ENCODE measurements around the gene MYO1B. TPM values are rescaled to one million over a fixed set of nuclear protein-coding genes. Genes with fewer than 3 reads are reported as not detected.

MYO1B gene
- total RNA-seq, 2 donors from 2014 or later = 6.3 to 9.3 TPM

- no peaks in the 10 kb centered on the region for H3K36me3 Mint-ChIP-seq
- no peak for ATAC-seq
- no peaks in the 10 kb centered on the region for H3K9me3 Mint-ChIP-seq
- H3K27me3 Mint-ChIP-seq = no peaks in the 10 kb centered on the region
- H3K4me3 Mint-ChIP-seq = no peak overlapping the region
- DNase-seq (ENCODE audit: low spot score) = no peak
- H3K4me1 Mint-ChIP-seq (ENCODE audit: low read depth in 2 of 2) = no peaks in the 10 kb centered on the region
- H3K27ac Mint-ChIP-seq = no peak overlapping the region
These were observed 10.8 kb upstream of the MYO1B start for GRCh38 chr2:191234376-191234775.

GRCh38 chr2:191240871-191241270 is 4.3 kb upstream of the MYO1B start:
- Mint-ChIP-seq H3K36me3 (no peaks in the 10 kb centered on the region), H3K27me3 (peaks cover 7 to 9% of the 10 kb centered on the region in 2 donors), H3K4me3 (no peak overlapping the region), H3K27ac (no peak overlapping the region), H3K4me1 (ENCODE audit: low read depth in 2 of 2) (no peaks in the 10 kb centered on the region), H3K9me3 (peaks cover 4% of the 10 kb centered on the region)
- DNase-seq (ENCODE audit: low spot score) (no peak), ATAC-seq (no peak)

- ATAC-seq = no peak
- Mint-ChIP-seq H3K4me1 (ENCODE audit: low read depth in 2 of 2) (peaks cover 3 to 4% of the 10 kb centered on the region in 2 donors), H3K36me3 (no peaks in the 10 kb centered on the region), H3K27ac (no peak overlapping the region), H3K27me3 (peaks cover 11 to 12% of the 10 kb centered on the region in 2 donors), H3K9me3 (peaks cover 4% of the 10 kb centered on the region), H3K4me3 (no peak overlapping the region)
- no peak for DNase-seq (ENCODE audit: low spot score)
These were observed 3.8 kb upstream of the MYO1B start for GRCh38 chr2:191241418-191241817.

GRCh38 chr2:191243154-191243553 is 2.0 kb upstream of the MYO1B start:
- H3K27me3 Mint-ChIP-seq = peaks cover 26 to 27% of the 10 kb centered on the region in 2 donors
- no peak overlapping the region for H3K27ac Mint-ChIP-seq
- DNase-seq (ENCODE audit: low spot score) = no peak
- H3K4me1 Mint-ChIP-seq (ENCODE audit: low read depth in 2 of 2) = peaks cover 10 to 17% of the 10 kb centered on the region in 2 donors
- H3K4me3 Mint-ChIP-seq = no peak overlapping the region
- ATAC-seq = no peak
- no peaks in the 10 kb centered on the region for H3K36me3 Mint-ChIP-seq
- peaks cover 4% of the 10 kb centered on the region for H3K9me3 Mint-ChIP-seq

- Mint-ChIP-seq H3K4me1 (ENCODE audit: low read depth in 2 of 2) (peaks cover 10 to 17% of the 10 kb centered on the region in 2 donors), H3K9me3 (peaks cover 4% of the 10 kb centered on the region), H3K27me3 (peaks cover 26 to 27% of the 10 kb centered on the region in 2 donors), H3K27ac (no peak overlapping the region), H3K4me3 (peak overlapping the region; percentile 41), H3K36me3 (no peaks in the 10 kb centered on the region)
- ATAC-seq = no peak
- DNase-seq (ENCODE audit: low spot score) = no peak
These were observed 854 bp upstream of the MYO1B start for GRCh38 chr2:191244350-191244749.

- ATAC-seq (peak in 1 of 2 donors; percentile 26), DNase-seq (ENCODE audit: low spot score) (peak; percentile 64)
- peaks cover 27 to 29% of the 10 kb centered on the region in 2 donors for H3K27me3 Mint-ChIP-seq
- H3K4me3 Mint-ChIP-seq = peak overlapping the region; percentile 63
- H3K27ac Mint-ChIP-seq = no peak overlapping the region
- peaks cover 4% of the 10 kb centered on the region for H3K9me3 Mint-ChIP-seq
- H3K36me3 Mint-ChIP-seq = no peaks in the 10 kb centered on the region
- H3K4me1 Mint-ChIP-seq (ENCODE audit: low read depth in 2 of 2) = peaks cover 10 to 17% of the 10 kb centered on the region in 2 donors
These were observed 796 bp downstream of the MYO1B start for GRCh38 chr2:191245869-191246531.

GRCh38 chr2:191246820-191247380 is 1.7 kb downstream of the MYO1B start:
- Mint-ChIP-seq H3K36me3 (no peaks in the 10 kb centered on the region), H3K27ac (peak overlapping the region in 1 of 2 donors; percentile 10), H3K27me3 (peaks cover 25 to 27% of the 10 kb centered on the region in 2 donors), H3K4me3 (peak overlapping the region; percentile 63), H3K4me1 (ENCODE audit: low read depth in 2 of 2) (peaks cover 10 to 17% of the 10 kb centered on the region in 2 donors), H3K9me3 (peaks cover 4% of the 10 kb centered on the region)
- DNase-seq (ENCODE audit: low spot score) (no peak), ATAC-seq (no peak)

- no peak overlapping the region for H3K4me3 Mint-ChIP-seq
- no peak overlapping the region for H3K27ac Mint-ChIP-seq
- H3K9me3 Mint-ChIP-seq = peaks cover 4% of the 10 kb centered on the region
- peaks cover 25 to 28% of the 10 kb centered on the region in 2 donors for H3K27me3 Mint-ChIP-seq
- H3K36me3 Mint-ChIP-seq = no peaks in the 10 kb centered on the region
- DNase-seq (ENCODE audit: low spot score) (no peak), ATAC-seq (no peak)
- H3K4me1 Mint-ChIP-seq (ENCODE audit: low read depth in 2 of 2) = peaks cover 10 to 17% of the 10 kb centered on the region in 2 donors
These were observed 2.3 kb downstream of the MYO1B start for GRCh38 chr2:191247381-191248057.

- H3K36me3 Mint-ChIP-seq = no peaks in the 10 kb centered on the region
- H3K9me3 Mint-ChIP-seq = no peaks in the 10 kb centered on the region
- H3K4me3 Mint-ChIP-seq = no peak overlapping the region
These were observed 4.1 kb downstream of the MYO1B start for GRCh38 chr2:191249156-191249813.

GRCh38 chr2:191250400-191250799 is 5.2 kb downstream of the MYO1B start:
- no peak for DNase-seq (ENCODE audit: low spot score)
- Mint-ChIP-seq H3K4me1 (ENCODE audit: low read depth in 2 of 2) (peaks cover 10 to 17% of the 10 kb centered on the region in 2 donors), H3K9me3 (no peaks in the 10 kb centered on the region), H3K4me3 (no peak overlapping the region), H3K27ac (no peak overlapping the region), H3K27me3 (peaks cover 27 to 34% of the 10 kb centered on the region in 2 donors), H3K36me3 (no peaks in the 10 kb centered on the region)
- no peak for ATAC-seq

More at GRCh38 chr2:191249156-191249813, 4.1 kb downstream of the MYO1B start:
- DNase-seq (ENCODE audit: low spot score) = no peak
- Mint-ChIP-seq H3K4me1 (ENCODE audit: low read depth in 2 of 2) (peaks cover 10 to 17% of the 10 kb centered on the region in 2 donors), H3K27ac (no peak overlapping the region), H3K27me3 (peaks cover 24 to 28% of the 10 kb centered on the region in 2 donors)
- no peak for ATAC-seq

GRCh38 chr2:191250986-191251385 is 5.8 kb downstream of the MYO1B start:
- Mint-ChIP-seq H3K9me3 (no peaks in the 10 kb centered on the region), H3K4me1 (ENCODE audit: low read depth in 2 of 2) (peaks cover 10 to 17% of the 10 kb centered on the region in 2 donors), H3K27ac (no peak overlapping the region), H3K4me3 (no peak overlapping the region), H3K27me3 (peaks cover 27 to 35% of the 10 kb centered on the region in 2 donors), H3K36me3 (no peaks in the 10 kb centered on the region)
- no peak for ATAC-seq
- no peak for DNase-seq (ENCODE audit: low spot score)

- H3K36me3 Mint-ChIP-seq = no peaks in the 10 kb centered on the region
- H3K27me3 Mint-ChIP-seq = peaks cover 15 to 18% of the 10 kb centered on the region in 2 donors
- DNase-seq (ENCODE audit: low spot score) (no peak), ATAC-seq (no peak)
- peaks cover 0 to 2% of the 10 kb centered on the region in 2 donors for H3K4me1 Mint-ChIP-seq (ENCODE audit: low read depth in 2 of 2)
- H3K27ac Mint-ChIP-seq = no peak overlapping the region
- H3K9me3 Mint-ChIP-seq = no peaks in the 10 kb centered on the region
- no peak overlapping the region for H3K4me3 Mint-ChIP-seq
These were observed 7.5 kb downstream of the MYO1B start for GRCh38 chr2:191252699-191253098.

- Mint-ChIP-seq H3K27me3 (peaks cover 12 to 15% of the 10 kb centered on the region in 2 donors), H3K36me3 (no peaks in the 10 kb centered on the region), H3K4me1 (ENCODE audit: low read depth in 2 of 2) (no peaks in the 10 kb centered on the region), H3K9me3 (no peaks in the 10 kb centered on the region), H3K4me3 (no peak overlapping the region), H3K27ac (no peak overlapping the region)
- DNase-seq (ENCODE audit: low spot score) = no peak
- ATAC-seq = no peak
These were observed 8.3 kb downstream of the MYO1B start for GRCh38 chr2:191253476-191253875.

Measured in natural killer cell treated with Interleukin-12 subunit alpha and Interleukin-12 subunit beta and Interleukin-15 and Interleukin-18, amount 100 ng/mL, for 72 hours (primary cell).